Measurements from ENCODE around the gene SCARB1. TPM values are rescaled to one million over a fixed set of nuclear protein-coding genes. Genes with fewer than 3 reads are reported as not detected.

The SCARB1 gene
- total and polyA plus RNA-seq, 9 of the 15 experiments (the other 6 are each of a cell fraction or from before 2014, with no cell fraction given): 0.56 to 157 (median 52.8) TPM

DNA sequence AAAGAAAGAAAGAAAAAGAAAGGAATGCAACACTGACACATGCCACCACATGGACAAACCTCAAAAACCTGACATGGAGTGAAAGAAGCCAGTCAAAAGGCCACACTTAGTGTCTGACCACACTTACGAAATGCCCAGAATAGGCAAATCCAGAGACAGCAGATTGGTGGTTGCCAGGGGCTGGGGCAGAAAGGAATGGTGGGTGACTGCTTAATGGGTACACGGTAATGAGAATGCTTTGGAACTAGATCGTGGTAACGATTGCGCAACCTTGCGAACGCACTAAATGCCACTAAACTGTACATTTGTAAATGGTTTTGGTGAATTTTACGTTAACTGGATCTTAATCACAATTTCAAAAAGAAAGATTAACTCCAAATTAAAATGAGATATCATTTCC lies 39.5 kb downstream of the SCARB1 start:
- H3K9me3 ChIP-seq (replicated peaks; ENCODE audit: control insufficient read depth, insufficient read depth, low read depth, low read length): no peaks in the 10 kb centered on the region
- H4K20me1 ChIP-seq (replicated peaks; ENCODE audit: control insufficient read depth, insufficient read depth, low read length): peaks cover 17% of the 10 kb centered on the region; the same call in 1 of the 2 replicates
- ATAC-seq (no peak), FAIRE-seq (no peak), DNase-seq (ENCODE audit: extremely low read depth in 1 of 4, low spot score in 3 of 4) (no peak)
- BruUV-seq (replicated peaks): no TSS peak
- H3K4me2 ChIP-seq (ENCODE audit: insufficient read depth, low read length): no peak overlapping the region
- TF ChIP-seq CEBPB (tag; IDR thresholded peaks at IDR 0.05): peak; percentile 98
- TF ChIP-seq CEBPG (CRISPR knock-in tag; IDR thresholded peaks at IDR 0.05): peak; percentile 82
- peak; percentile 77 to 97 for TF ChIP-seq CEBPG (tag; conservative IDR thresholded peaks at IDR 0.05 in 1 of 2, IDR thresholded peaks at IDR 0.05 in 1 of 2)
- peak; percentile 84 for TF ChIP-seq IRF9 (tag; IDR thresholded peaks at IDR 0.05)
- TF ChIP-seq ZNF707 (CRISPR knock-in tag; conservative IDR thresholded peaks at IDR 0.05): no peak
- no peak for TF ChIP-seq ZNF184 (CRISPR knock-in tag; IDR thresholded peaks at IDR 0.05)
- POLR2A ChIA-PET: interaction anchor here (0.7 to 1.0 kb wide), 2 partner anchors 81 to 1862 kb away, joined by 3 to 5 read pairs; no protein-coding TSS in a partner anchor
- H3K9me1 ChIP-seq (ENCODE audit: control insufficient read depth, insufficient read depth, low read length): peaks cover 11% of the 10 kb centered on the region
- no peak overlapping the region for H3K9ac ChIP-seq (ENCODE audit: insufficient read depth in 1 of 2, low read depth in 2 of 2, low read length in 2 of 2)
- H3K4me3 ChIP-seq: no peak overlapping the region
- peaks cover 81% of the 10 kb centered on the region for H3K79me2 ChIP-seq (ENCODE audit: control insufficient read depth, insufficient read depth, low read length)
- no peak overlapping the region; the same call in 2 of the 3 replicates for H3K27ac ChIP-seq (ENCODE audit: extremely low read depth, low read depth, low read length)
- 86% methylated on average over 8 of the region's 8 CpGs for WGBS (ENCODE audit: insufficient coverage, low coverage, missing lambda C conversion rate)
- peaks cover 0 to 18% of the 10 kb centered on the region in 2 experiments; a peak in 3 of 5 replicates for H3K4me1 ChIP-seq (replicated peaks in 1 of 2; ENCODE audit: control insufficient read depth in 2 of 2, insufficient read depth in 2 of 2, low read length in 2 of 2)
- CTCF ChIA-PET (ENCODE audit: low intra/inter-chr PET ratio): interaction anchor here (0.5 kb wide), 1 partner anchor 104 kb away, joined by 4 read pairs; no protein-coding TSS in a partner anchor
- no peak overlapping the region for H2AFZ ChIP-seq (ENCODE audit: low read depth, low read length)
- in situ Hi-C loops (cut with MboI) (no loop called here), intact Hi-C loops (cut with micrococcal nuclease) (no loop called here)
- peaks cover 51% of the 10 kb centered on the region for H3K36me3 ChIP-seq (ENCODE audit: control insufficient read depth, insufficient read depth, low read length)
- H3K27me3 ChIP-seq (ENCODE audit: control insufficient read depth in 2 of 2, insufficient read depth in 2 of 2, low read length in 2 of 2): no peaks in the 10 kb centered on the region
